Activated T-helper 17 cell treated with anti-CD3 and anti-CD28 coated beads, Interleukin-2, amount 50 U/mL, for 72 hours (primary cell): Measurements from ENCODE around the gene CFAP45. TPM values are rescaled to one million over a fixed set of nuclear protein-coding genes. Genes with fewer than 3 reads are reported as not detected.

ENCODE experiments used
- total RNA-seq, 2 donors: library from RNA; stranded (reverse); gene quantifications; one replicate each; pipeline ENCODE4 v1.2.3, GENCODE V29; 2022

CFAP45 gene
- total RNA-seq, 2 donors from 2014 or later = 0.78 to 3.6 TPM

Other genes with a start within 250 kb of the CFAP45 start
- not detected for gene CRP, start 185.6 kb downstream of the CFAP45 start, total RNA-seq
- gene DUSP23, start 119.2 kb downstream of the CFAP45 start, total RNA-seq = 10 to 100 TPM; 17.7 to 26.5 TPM
- gene FCRL6, start 97.8 kb downstream of the CFAP45 start, total RNA-seq = not detected
- gene SLAMF8, start 73.3 kb downstream of the CFAP45 start, total RNA-seq = 1 to 10 TPM in 1 of 2 donors, under 1 TPM in 1; 0.30 to 1.2 TPM
- under 1 TPM in 1 of 2 donors, not detected in 1; 0.26 TPM for gene VSIG8, start 37.5 kb downstream of the CFAP45 start, total RNA-seq
- 100 to 1,000 TPM; 457 to 593 TPM for gene TAGLN2, start 25.3 kb upstream of the CFAP45 start, total RNA-seq
- gene IGSF9, start 45.4 kb upstream of the CFAP45 start, total RNA-seq = not detected
- not detected for gene SLAMF9, start 54.1 kb upstream of the CFAP45 start, total RNA-seq
- 1 to 10 TPM; 3.5 to 4.2 TPM for gene PIGM, start 131.8 kb upstream of the CFAP45 start, total RNA-seq
- gene KCNJ10, start 170.0 kb upstream of the CFAP45 start, total RNA-seq = not detected
- under 1 TPM in 1 of 2 donors, not detected in 1; 0.13 TPM for gene KCNJ9, start 181.4 kb upstream of the CFAP45 start, total RNA-seq
- gene IGSF8, start 198.5 kb upstream of the CFAP45 start, total RNA-seq = 10 to 100 TPM; 23.8 to 30.8 TPM
- not detected for gene ATP1A2, start 215.6 kb upstream of the CFAP45 start, total RNA-seq